Osteoblast (primary cell): Measurements from ENCODE around the gene BATF2. TPM values are rescaled to one million over a fixed set of nuclear protein-coding genes. Genes with fewer than 3 reads are reported as not detected.

Experiments
- DNase-seq: peaks from one replicate; pipeline ENCODE4 v3.0.0; 2011; ENCODE audit warnings: low spot score, mixed read lengths; ENCODE audit not compliant: insufficient read length; ENCODE audit errors: missing footprints
- H2AFZ ChIP-seq: 2 replicates; pipeline ENCODE4 v1.6.0; 2011; ENCODE audit warnings: mild to moderate bottlenecking, low read length
- H3K27ac ChIP-seq: 2 replicates; pipeline ENCODE4 v1.5.1; 2011; ENCODE audit warnings: mild to moderate bottlenecking, low read depth, low read length, moderate library complexity
- H3K27me3 ChIP-seq: 2 replicates; pipeline ENCODE4 v1.6.0; 2012; ENCODE audit warnings: mild to moderate bottlenecking, control low read depth, inconsistent platforms, low read length, moderate library complexity; ENCODE audit not compliant: insufficient read depth
- H3K36me3 ChIP-seq: 2 replicates; pipeline ENCODE4 v1.5.1; 2011; ENCODE audit warnings: mild to moderate bottlenecking, low read length, control low read depth, moderate library complexity; ENCODE audit not compliant: insufficient read depth
- H3K4me1 ChIP-seq: 2 replicates; pipeline ENCODE4 v1.5.1; 2011; ENCODE audit warnings: mild to moderate bottlenecking, low read length, control low read depth, moderate library complexity; ENCODE audit not compliant: insufficient read depth
- H3K4me2 ChIP-seq: 2 replicates; pipeline ENCODE4 v1.6.0; 2011; ENCODE audit warnings: mild to moderate bottlenecking, low read length; ENCODE audit not compliant: insufficient read depth
- H3K4me3 ChIP-seq: fragments of 200-600 bp; sonication (generic); 3 replicates; pipeline ENCODE4 v1.5.1; 2012; ENCODE audit warnings: mild to moderate bottlenecking, low read length, inconsistent platforms; ENCODE audit not compliant: insufficient read depth
- H3K79me2 ChIP-seq: 2 replicates; pipeline ENCODE4 v1.6.0; 2012; ENCODE audit warnings: mild to moderate bottlenecking, low read length, control low read depth, inconsistent platforms; ENCODE audit not compliant: insufficient read depth
- H3K9me3 ChIP-seq: 2 replicates; pipeline ENCODE4 v1.5.1; 2011; ENCODE audit warnings: low read depth, low read length, control low read depth
- H4K20me1 ChIP-seq: 2 replicates; pipeline ENCODE4 v1.6.0; 2012; ENCODE audit warnings: mild to moderate bottlenecking, low read length, control low read depth; ENCODE audit not compliant: insufficient read depth
- CTCF ChIP-seq: IDR thresholded peaks from 2 replicates; pipeline ENCODE4 v1.5.1; 2011; ENCODE audit warnings: mild to moderate bottlenecking, low read depth, low read length, moderate library complexity; ENCODE audit errors: extremely low read depth
- small RNA-seq: library from RNA; depleted of rRNA; stranded (forward); fragments of <200 nt; gene quantifications from one replicate; pipeline ENCODE3, GENCODE V24; 2012
- total RNA-seq: library from RNA; depleted of rRNA; stranded (reverse); fragments of >200 nt; gene quantifications from 2 replicates; pipeline ENCODE4 v1.2.3, GENCODE V29; 2012

Gene BATF2
- total RNA-seq, 1 donor = 1.4 TPM

- TF ChIP-seq CTCF = no peak
- no peak for DNase-seq
- Histone ChIP-seq H2AFZ (no peak overlapping the region), H4K20me1 (no peaks in the 10 kb centered on the region), H3K4me2 (no peak overlapping the region), H3K9me3 (no peaks in the 10 kb centered on the region), H3K36me3 (no peaks in the 10 kb centered on the region), H3K27me3 (peaks cover 25% of the 10 kb centered on the region), H3K27ac (no peak overlapping the region), H3K79me2 (no peaks in the 10 kb centered on the region), H3K4me3 (no peak overlapping the region), H3K4me1 (no peaks in the 10 kb centered on the region)
Observed at GRCh38 chr11:64954201-64954600, 42.6 kb downstream of the BATF2 start.

- H3K4me2 ChIP-seq = no peak overlapping the region
- no peak overlapping the region for H3K4me3 ChIP-seq
- no peaks in the 10 kb centered on the region for H3K36me3 ChIP-seq
- no peaks in the 10 kb centered on the region for H4K20me1 ChIP-seq
- no peaks in the 10 kb centered on the region for H3K79me2 ChIP-seq
- H3K4me1 ChIP-seq = no peaks in the 10 kb centered on the region
- no peak for TF ChIP-seq CTCF
- H3K27me3 ChIP-seq = peaks cover 26% of the 10 kb centered on the region
- DNase-seq = no peak
- no peak overlapping the region for H2AFZ ChIP-seq
- H3K9me3 ChIP-seq = no peaks in the 10 kb centered on the region
- no peak overlapping the region for H3K27ac ChIP-seq
Observed at GRCh38 chr11:64951529-64951928, 45.2 kb downstream of the BATF2 start.

GRCh38 chr11:64947208-64947814, 49.5 kb downstream of the BATF2 start:
- Histone ChIP-seq H3K79me2 (no peaks in the 10 kb centered on the region), H3K36me3 (no peaks in the 10 kb centered on the region), H3K27ac (no peak overlapping the region), H2AFZ (no peak overlapping the region), H4K20me1 (no peaks in the 10 kb centered on the region), H3K4me1 (no peaks in the 10 kb centered on the region), H3K27me3 (peaks cover 18% of the 10 kb centered on the region), H3K9me3 (no peaks in the 10 kb centered on the region), H3K4me2 (no peak overlapping the region), H3K4me3 (no peak overlapping the region)
- peak; percentile 49 for DNase-seq
- TF ChIP-seq CTCF = no peak

Small RNA genes lying within 50 kb of the gene (small RNA-seq; reads per million reads assigned to genes)
- not detected for gene MIR6879
- gene SNX15 = not detected

Other genes with a start within 250 kb of the BATF2 start
- 0.29 and 0.36 TPM in 2 replicates for gene PYGM, start 237.0 kb downstream of the BATF2 start, total RNA-seq
- gene SF1, start 218.4 kb downstream of the BATF2 start, total RNA-seq = 114 and 130 TPM in 2 replicates
- 6.2 and 9.8 TPM in 2 replicates for gene MAP4K2, start 193.8 kb downstream of the BATF2 start, total RNA-seq
- gene MEN1, start 186.4 kb downstream of the BATF2 start, total RNA-seq = 12.3 and 13.3 TPM in 2 replicates
- gene CDC42BPG, start 152.3 kb downstream of the BATF2 start, total RNA-seq = under 0.01 and 0.29 TPM in 2 replicates
- 51.3 and 51.4 TPM in 2 replicates for gene EHD1, start 118.3 kb downstream of the BATF2 start, total RNA-seq
- gene ATG2A, start 79.8 kb downstream of the BATF2 start, total RNA-seq = 20.0 and 25.7 TPM in 2 replicates
- 6.2 and 6.8 TPM in 2 replicates for gene PPP2R5B, start 72.3 kb downstream of the BATF2 start, total RNA-seq
- not detected in 2 replicates for gene GPHA2, start 61.1 kb downstream of the BATF2 start, total RNA-seq
- gene MAJIN, start 24.9 kb downstream of the BATF2 start, total RNA-seq = not detected in 2 replicates
- gene ARL2, start 17.2 kb upstream of the BATF2 start, total RNA-seq = 66.3 and 78.5 TPM in 2 replicates
- gene SNX15, start 30.5 kb upstream of the BATF2 start, total RNA-seq = 12.3 and 13.0 TPM in 2 replicates
- gene SAC3D1, start 44.2 kb upstream of the BATF2 start, total RNA-seq = 7.6 and 9.7 TPM in 2 replicates
- 15.6 and 17.7 TPM in 2 replicates for gene NAALADL1, start 61.6 kb upstream of the BATF2 start, total RNA-seq
- gene CDCA5, start 87.1 kb upstream of the BATF2 start, total RNA-seq = 2.1 and 3.3 TPM in 2 replicates
- gene ZFPL1, start 87.3 kb upstream of the BATF2 start, total RNA-seq = 38.6 and 39.4 TPM in 2 replicates
- 122 and 153 TPM in 2 replicates for gene VPS51, start 99.2 kb upstream of the BATF2 start, total RNA-seq
- 8.8 and 10.1 TPM in 2 replicates for gene TM7SF2, start 114.9 kb upstream of the BATF2 start, total RNA-seq
- gene ZNHIT2, start 120.7 kb upstream of the BATF2 start, total RNA-seq = 12.3 and 12.4 TPM in 2 replicates
- gene FAU, start 125.2 kb upstream of the BATF2 start, total RNA-seq = 94.3 and 118 TPM in 2 replicates
- gene MRPL49, start 125.3 kb upstream of the BATF2 start, total RNA-seq = 37.4 and 41.6 TPM in 2 replicates
- 10.3 and 11.9 TPM in 2 replicates for gene SYVN1, start 137.5 kb upstream of the BATF2 start, total RNA-seq
- not detected in 2 replicates for gene SPDYC, start 173.3 kb upstream of the BATF2 start, total RNA-seq
- gene CAPN1, start 185.0 kb upstream of the BATF2 start, total RNA-seq = 102 and 116 TPM in 2 replicates